ENCODE results near the gene VSTM4. TPM values are rescaled to one million over a fixed set of nuclear protein-coding genes. Genes with fewer than 3 reads are reported as not detected.

VSTM4 gene
- total RNA-seq, 1 experiment from 2014 or later, result not detected

GRCh38 chr10:49158404-49158803, 43.1 kb upstream of the VSTM4 start:
- H3K4me1 ChIP-seq (replicated peaks; ENCODE audit: insufficient read depth), result no peaks in the 10 kb centered on the region
- intact Hi-C loops (cut with micrococcal nuclease; ENCODE audit: unreplicated experiment), result no loop called here
- H2AFZ ChIP-seq, result no peak overlapping the region
- H3K36me3 ChIP-seq (ENCODE audit: low read depth), result no peaks in the 10 kb centered on the region
- no peaks in the 10 kb centered on the region for H3K9me3 ChIP-seq (ENCODE audit: insufficient read depth, low read depth)
- H3K4me3 ChIP-seq, result no peak overlapping the region
- 0 out of 2 replicates have a peak, but pooled peaks cover 12% of the 10 kb centered on the region for H3K27me3 ChIP-seq (ENCODE audit: insufficient read depth, low read depth)
- ChIA-PET POLR2A (ENCODE audit: unreplicated experiment) (no interaction called here), CTCF (no interaction called here)
- no peaks in the 10 kb centered on the region for H3F3A ChIP-seq (ENCODE audit: insufficient read depth, low read depth)
- no TSS peak for BruUV-seq (replicated peaks)
- TF ChIP-seq CTCF (conservative IDR thresholded peaks at IDR 0.05) (no peak), EZH2 (IDR thresholded peaks at IDR 0.05; ENCODE audit: low read depth) (no peak)
- H3K4me2 ChIP-seq, result no peak overlapping the region
- H3K9me2 ChIP-seq (ENCODE audit: insufficient read depth), result no peaks in the 10 kb centered on the region
- no peak overlapping the region for H3K27ac ChIP-seq
- no peaks in the 10 kb centered on the region for H3K79me2 ChIP-seq (ENCODE audit: low read depth)
- no peak for DNase-seq
- no peaks in the 10 kb centered on the region for H4K20me1 ChIP-seq (ENCODE audit: insufficient read depth)

GRCh38 chr10:49157229-49157628, 41.9 kb upstream of the VSTM4 start:
- Histone ChIP-seq H3K4me2 (no peak overlapping the region), H2AFZ (no peak overlapping the region), H3K27ac (no peak overlapping the region), H3K4me3 (no peak overlapping the region), H3F3A (ENCODE audit: insufficient read depth, low read depth) (no peaks in the 10 kb centered on the region), H3K4me1 (replicated peaks; ENCODE audit: insufficient read depth) (no peaks in the 10 kb centered on the region), H3K9me2 (ENCODE audit: insufficient read depth) (no peaks in the 10 kb centered on the region), H3K9me3 (ENCODE audit: insufficient read depth, low read depth) (no peaks in the 10 kb centered on the region), H4K20me1 (ENCODE audit: insufficient read depth) (no peaks in the 10 kb centered on the region), H3K36me3 (ENCODE audit: low read depth) (no peaks in the 10 kb centered on the region), H3K79me2 (ENCODE audit: low read depth) (no peaks in the 10 kb centered on the region), H3K27me3 (ENCODE audit: insufficient read depth, low read depth) (0 out of 2 replicates have a peak, but pooled peaks cover 24% of the 10 kb centered on the region)
- ChIA-PET CTCF (no interaction called here), POLR2A (ENCODE audit: unreplicated experiment) (no interaction called here)
- TF ChIP-seq CTCF (conservative IDR thresholded peaks at IDR 0.05), result no peak
- TF ChIP-seq EZH2 (IDR thresholded peaks at IDR 0.05; ENCODE audit: low read depth), result no peak
- no TSS peak for BruUV-seq (replicated peaks)
- no peak for DNase-seq
- intact Hi-C loops (cut with micrococcal nuclease; ENCODE audit: unreplicated experiment), result no loop called here

GRCh38 chr10:49154641-49155040, 39.3 kb upstream of the VSTM4 start:
- Histone ChIP-seq H3K9me2 (ENCODE audit: insufficient read depth) (no peaks in the 10 kb centered on the region), H4K20me1 (ENCODE audit: insufficient read depth) (no peaks in the 10 kb centered on the region), H3K9me3 (ENCODE audit: insufficient read depth, low read depth) (no peaks in the 10 kb centered on the region), H3K4me1 (replicated peaks; ENCODE audit: insufficient read depth) (no peaks in the 10 kb centered on the region), H2AFZ (no peak overlapping the region), H3F3A (ENCODE audit: insufficient read depth, low read depth) (no peaks in the 10 kb centered on the region; the same call in 1 of the 2 replicates), H3K27me3 (ENCODE audit: insufficient read depth, low read depth) (peaks cover 28% of the 10 kb centered on the region; the same call in 1 of the 2 replicates), H3K36me3 (ENCODE audit: low read depth) (no peaks in the 10 kb centered on the region), H3K79me2 (ENCODE audit: low read depth) (no peaks in the 10 kb centered on the region), H3K27ac (no peak overlapping the region), H3K4me3 (no peak overlapping the region), H3K4me2 (no peak overlapping the region)
- CTCF ChIA-PET, result no interaction called here
- no TSS peak for BruUV-seq (replicated peaks)
- POLR2A ChIA-PET (ENCODE audit: unreplicated experiment), result no interaction called here
- TF ChIP-seq CTCF (conservative IDR thresholded peaks at IDR 0.05) (no peak), EZH2 (IDR thresholded peaks at IDR 0.05; ENCODE audit: low read depth) (no peak)
- DNase-seq, result no peak
- intact Hi-C loops (cut with micrococcal nuclease; ENCODE audit: unreplicated experiment), result no loop called here

All from PC-9 (cell line).